PC-3 (cell line): Measurements from ENCODE around the gene BNIP3. TPM values are rescaled to one million over a fixed set of nuclear protein-coding genes. Genes with fewer than 3 reads are reported as not detected.

Experiments used
- ATAC-seq: fragments of 200-7000 bp; cut with Tn5 transposase; 2 replicates; pipeline ENCODE4 v1.9.1; 2020; ENCODE audit warnings: mild to moderate bottlenecking, moderate library complexity
- BruUV-seq: library from RNA; stranded (reverse); fragments of 400-500 nt; replicated peaks from 2 replicates; lab custom pipeline; 2021; lab: Mats Ljungman, UMichigan
- CTCF ChIA-PET: fragments of 300-600 bp; sonication (Branson Sonifier 250); formaldehyde crosslinking; loops from one replicate; lab custom pipeline; 2022; ENCODE audit warnings: antibody characterized with exemption; lab: Charles Lee
- POLR2A ChIA-PET: fragments of 300-600 bp; sonication (Branson Sonifier 250); formaldehyde crosslinking; loops from one replicate; lab custom pipeline; 2022; ENCODE audit warnings: antibody characterized with exemption; ENCODE audit not compliant: unreplicated experiment; lab: Charles Lee
- DNase-seq: peaks from one replicate; pipeline ENCODE4 v3.0.0-alpha.2; 2015
- H2AFZ ChIP-seq: fragments of 300-600 bp; sonication (generic); 2 replicates; pipeline ENCODE4 v1.6.0; 2016; ENCODE audit warnings: antibody characterized with exemption, low read length
- H3F3A ChIP-seq: fragments of 300-600 bp; sonication (generic); one replicate; pipeline ENCODE4 v1.6.0; 2017; ENCODE audit warnings: antibody characterized with exemption, low read length, control low read depth, mild to moderate bottlenecking; ENCODE audit not compliant: unreplicated experiment
- H3K27ac ChIP-seq: fragments of 300-600 bp; sonication (generic); 2 replicates; pipeline ENCODE4 v1.5.1; 2016; ENCODE audit warnings: mild to moderate bottlenecking, low read length
- H3K27me3 ChIP-seq: fragments of 300-600 bp; sonication (generic); 2 replicates; pipeline ENCODE4 v1.6.1; 2016; ENCODE audit warnings: low read length, mixed read lengths
- H3K36me3 ChIP-seq: fragments of 300-600 bp; sonication (generic); 2 replicates; pipeline ENCODE4 v1.6.1; 2016; ENCODE audit warnings: low read depth, mixed run types, low read length, mixed read lengths
- H3K4me1 ChIP-seq: fragments of 300-600 bp; sonication (generic); 2 replicates; pipeline ENCODE4 v1.5.1; 2016; ENCODE audit warnings: low read length; ENCODE audit not compliant: insufficient read depth
- H3K4me2 ChIP-seq: fragments of 300-600 bp; sonication (generic); 2 replicates; pipeline ENCODE4 v1.6.0; 2016; ENCODE audit warnings: low read length
- H3K4me3 ChIP-seq: fragments of 300-600 bp; sonication (generic); 2 replicates; pipeline ENCODE4 v1.5.1; 2016; ENCODE audit warnings: mild to moderate bottlenecking, low read length, mixed read lengths
- H3K79me2 ChIP-seq: fragments of 300-600 bp; sonication (generic); 2 replicates; pipeline ENCODE4 v1.6.1; 2017; ENCODE audit warnings: low read length, mixed read lengths
- H3K9ac ChIP-seq: fragments of 300-600 bp; sonication (generic); 2 replicates; pipeline ENCODE4 v1.6.0; 2016; ENCODE audit warnings: mild to moderate bottlenecking, low read length
- H3K9me2 ChIP-seq: fragments of 300-600 bp; sonication (generic); replicated peaks from 2 replicates; pipeline ENCODE4 v1.6.1; 2016; ENCODE audit warnings: mixed run types, low read length, mixed read lengths
- H3K9me3 ChIP-seq: fragments of 300-600 bp; sonication (generic); 2 replicates; pipeline ENCODE4 v1.6.1; 2016; ENCODE audit warnings: low read length, mixed read lengths
- H4K20me1 ChIP-seq: fragments of 300-600 bp; sonication (generic); 2 replicates; pipeline ENCODE4 v1.6.1; 2016; ENCODE audit warnings: low read length, mixed read lengths
- CTCF ChIP-seq: fragments of 300-600 bp; sonication (generic); conservative IDR thresholded peaks from 2 replicates; pipeline ENCODE4 v1.5.1; 2017; ENCODE audit warnings: antibody characterized with exemption, low read depth, mild to moderate bottlenecking, low read length
- EZH2 ChIP-seq: fragments of 300-600 bp; sonication (generic); IDR thresholded peaks from one replicate; pipeline ENCODE4 v1.6.1; 2017; ENCODE audit warnings: antibody characterized with exemption, mild to moderate bottlenecking, low read length; ENCODE audit not compliant: unreplicated experiment
- EZH2phosphoT487 ChIP-seq: fragments of 300-600 bp; sonication (generic); IDR thresholded peaks from 2 replicates; pipeline ENCODE4 v1.6.1; 2018; ENCODE audit warnings: mild to moderate bottlenecking, antibody characterized with exemption, low read length, borderline replicate concordance
- intact Hi-C: fragments of 100-400 bp; cut with micrococcal nuclease; formaldehyde crosslinking; loops from 2 replicates; pipeline ENCODE4 v1.9.0; 2023
- total RNA-seq: library from RNA; depleted of rRNA; stranded (reverse); fragments of >200 nt; gene quantifications from 2 replicates; pipeline ENCODE4 v1.2.3, GENCODE V29; 2014

BNIP3 gene
- total RNA-seq, 1 experiment from 2014 or later: 225 TPM

- Histone ChIP-seq H3K27me3 (no peaks in the 10 kb centered on the region), H3F3A (no peaks in the 10 kb centered on the region), H3K79me2 (no peaks in the 10 kb centered on the region), H4K20me1 (no peaks in the 10 kb centered on the region), H3K9me2 (no peaks in the 10 kb centered on the region), H3K9me3 (no peaks in the 10 kb centered on the region), H3K9ac (no peak overlapping the region), H3K27ac (no peak overlapping the region), H2AFZ (no peak overlapping the region), H3K36me3 (no peaks in the 10 kb centered on the region), H3K4me3 (no peak overlapping the region), H3K4me1 (peaks cover 7% of the 10 kb centered on the region; the same call in 1 of the 2 replicates), H3K4me2 (no peak overlapping the region)
- ATAC-seq (no peak), DNase-seq (no peak)
- TF ChIP-seq CTCF (no peak), EZH2phosphoT487 (no peak), EZH2 (no peak)
- no TSS peak for BruUV-seq
- CTCF ChIA-PET: no interaction called here
- POLR2A ChIA-PET: no interaction called here
- intact Hi-C loops: no loop called here
Measured at GRCh38 chr10:131998845-131999681, 17.3 kb upstream of the BNIP3 start.

DNA sequence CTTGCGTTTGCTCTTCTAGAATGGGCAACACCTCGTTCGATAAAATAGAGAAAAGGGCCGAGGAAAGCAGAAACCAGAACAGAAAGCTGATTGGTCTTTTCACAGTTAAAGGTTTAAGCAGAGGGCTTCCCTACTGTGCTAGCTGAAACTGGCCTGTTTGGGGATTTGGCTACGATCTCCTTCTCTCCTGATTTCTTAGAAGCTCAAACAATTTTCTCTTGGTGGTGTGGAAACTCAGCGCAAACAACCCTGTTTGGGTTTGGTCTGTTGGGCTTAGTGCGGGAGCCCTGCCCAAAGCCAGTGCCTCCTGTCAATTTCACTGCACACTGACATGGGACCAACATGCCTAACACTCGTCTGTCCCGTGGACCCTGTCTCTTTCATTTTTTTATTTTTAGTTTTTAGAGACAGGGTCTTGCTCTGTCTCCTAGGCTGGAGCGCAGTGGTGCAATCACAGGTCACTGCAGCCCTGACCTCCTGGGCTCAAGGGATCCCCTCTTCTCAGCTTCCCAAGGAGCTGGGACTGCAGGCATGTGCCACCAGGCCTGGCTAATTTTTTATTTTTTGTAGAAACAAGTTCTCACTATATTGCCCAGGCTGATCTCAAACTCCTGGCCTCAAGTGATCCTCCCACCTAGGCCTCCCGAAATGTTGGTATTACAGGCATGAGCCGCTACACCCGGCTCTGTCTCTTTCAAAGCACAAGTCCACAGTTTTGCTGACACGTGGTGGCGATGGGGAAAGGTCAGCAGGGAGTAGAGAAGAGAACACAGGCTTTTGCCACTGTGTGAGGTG, 16.5 kb upstream of the BNIP3 start:
- Histone ChIP-seq H3K4me3 (peak overlapping the region; percentile 4; the same call in 1 of the 2 replicates), H3K4me2 (peak overlapping the region; percentile 37), H3K79me2 (no peaks in the 10 kb centered on the region), H3K9me2 (no peaks in the 10 kb centered on the region), H2AFZ (peak overlapping the region; percentile 69), H3K27ac (no peak overlapping the region), H3F3A (no peaks in the 10 kb centered on the region), H3K9me3 (no peaks in the 10 kb centered on the region), H3K4me1 (peaks cover 7% of the 10 kb centered on the region; the same call in 1 of the 2 replicates), H3K9ac (no peak overlapping the region), H3K27me3 (no peaks in the 10 kb centered on the region), H4K20me1 (no peaks in the 10 kb centered on the region), H3K36me3 (no peaks in the 10 kb centered on the region)
- ChIA-PET POLR2A (interaction anchor here (0.6 kb wide), 1 partner anchor 144 kb away, joined by 5 read pairs; no protein-coding TSS in a partner anchor), CTCF (no interaction called here)
- no peak for TF ChIP-seq EZH2
- TF ChIP-seq EZH2phosphoT487: no peak
- no peak for TF ChIP-seq CTCF
- intact Hi-C loops: no loop called here
- ATAC-seq: no peak
- no TSS peak for BruUV-seq
- no peak for DNase-seq
